Liver (tissue), 9 donors: ENCODE data around the gene GARIN5B. TPM values are rescaled to one million over a fixed set of nuclear protein-coding genes. Genes with fewer than 3 reads are reported as not detected.

ENCODE experiments used
- DNase-seq: peaks from one replicate; pipeline ENCODE4 v3.0.0-alpha.2; 2017; ENCODE audit warnings: low spot score
- H3K27ac ChIP-seq, 2 donors: one replicate each; pipeline ENCODE4 v1.7.0; 2013; ENCODE audit warnings: inconsistent platforms in 2 of 2, low read length in 2 of 2, control low read depth in 1 of 2, low read depth in 1 of 2, mild to moderate bottlenecking in 1 of 2
- H3K27me3 ChIP-seq, 4 donors: one replicate each; pipeline versions ENCODE4 v1.6.1 to v1.7.0; 2013; ENCODE audit warnings: low read length in 3 of 4, inconsistent platforms in 1 of 4, mild to moderate bottlenecking in 1 of 4, moderate library complexity in 1 of 4; ENCODE audit not compliant: control insufficient read depth in 4 of 4, insufficient read depth in 4 of 4
- H3K36me3 ChIP-seq, 4 donors: one replicate each; pipeline versions ENCODE4 v1.6.1 to v1.7.0; 2013; ENCODE audit warnings: low read length in 3 of 4, mild to moderate bottlenecking in 3 of 4, low read depth in 1 of 4, moderate library complexity in 1 of 4; ENCODE audit not compliant: control insufficient read depth in 4 of 4, insufficient read depth in 3 of 4
- H3K4me1 ChIP-seq, 4 donors: one replicate each; pipeline versions ENCODE4 v1.6.1 to v1.7.0; 2013; ENCODE audit warnings: low read length in 3 of 4, mild to moderate bottlenecking in 3 of 4, moderate library complexity in 1 of 4; ENCODE audit not compliant: control insufficient read depth in 4 of 4, insufficient read depth in 4 of 4
- H3K4me3 ChIP-seq, 3 donors: one replicate each; pipeline versions ENCODE4 v1.6.1 to v1.7.0; 2013; ENCODE audit warnings: low read length in 3 of 3, control low read depth in 1 of 3, low read depth in 1 of 3, mild to moderate bottlenecking in 1 of 3
- H3K9ac ChIP-seq, 2 donors: one replicate each; pipeline ENCODE4 v1.7.0; 2013; ENCODE audit warnings: low read length in 2 of 2, mild to moderate bottlenecking in 2 of 2, moderate library complexity in 2 of 2, control low read depth in 1 of 2, low read depth in 1 of 2
- H3K9me3 ChIP-seq, 4 donors: one replicate each; pipeline versions ENCODE4 v1.6.1 to v1.7.0; 2013; ENCODE audit warnings: low read length in 3 of 4; ENCODE audit not compliant: control insufficient read depth in 4 of 4
- EGR1 ChIP-seq, 2 donors: IDR thresholded peaks; 2 replicates each; pipeline ENCODE4 v1.6.1; 2016 to 2018; ENCODE audit warnings: antibody characterized with exemption in 2 of 2, low read depth in 2 of 2
- FOXA1 ChIP-seq: IDR thresholded peaks from 2 replicates; pipeline ENCODE4 v1.6.1; 2016; ENCODE audit warnings: antibody characterized with exemption
- FOXA2 ChIP-seq: IDR thresholded peaks from 2 replicates; pipeline ENCODE4 v1.6.1; 2016; ENCODE audit warnings: antibody characterized with exemption
- GABPA ChIP-seq, 2 donors: IDR thresholded peaks in 1 of 2; conservative IDR thresholded peaks in 1 of 2; 2 replicates each; pipeline ENCODE4 v1.6.1; 2016; ENCODE audit warnings: antibody characterized with exemption in 2 of 2, mild to moderate bottlenecking in 1 of 2, moderate library complexity in 1 of 2
- HNF4A ChIP-seq, 2 donors: conservative IDR thresholded peaks; 2 replicates each; pipeline ENCODE4 v1.6.1; 2016; ENCODE audit warnings: antibody characterized with exemption in 2 of 2, mild to moderate bottlenecking in 2 of 2
- HNF4G ChIP-seq: IDR thresholded peaks from 2 replicates; pipeline ENCODE4 v1.6.1; 2016; ENCODE audit warnings: antibody characterized with exemption
- JUND ChIP-seq, 2 donors: IDR thresholded peaks; 2 replicates each; pipeline ENCODE4 v1.6.1; 2016; ENCODE audit warnings: antibody characterized with exemption in 2 of 2
- NR2F2 ChIP-seq: IDR thresholded peaks from 2 replicates; pipeline ENCODE4 v1.6.1; 2016; ENCODE audit warnings: antibody characterized with exemption
- RAD21 ChIP-seq, 2 donors: IDR thresholded peaks; 2 replicates each; pipeline ENCODE4 v1.6.1; 2016; ENCODE audit warnings: antibody characterized with exemption in 2 of 2, mild to moderate bottlenecking in 2 of 2
- RXRA ChIP-seq, 2 donors: IDR thresholded peaks; 2 replicates each; pipeline ENCODE4 v1.6.1; 2017 to 2018; ENCODE audit warnings: antibody characterized with exemption in 2 of 2, mild to moderate bottlenecking in 1 of 2
- SP1 ChIP-seq: IDR thresholded peaks from 2 replicates; pipeline ENCODE4 v1.6.1; 2018; ENCODE audit warnings: antibody characterized with exemption, mild to moderate bottlenecking
- TAF1 ChIP-seq: conservative IDR thresholded peaks from 2 replicates; pipeline ENCODE4 v1.6.1; 2016; ENCODE audit warnings: antibody characterized with exemption, mild to moderate bottlenecking
- YY1 ChIP-seq: IDR thresholded peaks from 2 replicates; pipeline ENCODE4 v1.6.1; 2016; ENCODE audit warnings: antibody characterized with exemption, mild to moderate bottlenecking
- WGBS: extraction: QIAGEN DNeasy Blood & Tissue Kit; methylation state at CpG from one replicate; pipeline ENCODE4 v1.1.7; 2013; 5-methylcytosine and 5-hydroxymethylcytosine counted together
- polyA plus RNA-seq, 2 donors: library from polyadenylated mRNA; stranded (reverse) in 1 of 2; unstranded in 1 of 2; fragments of 200-250 nt in 1 of 2; fragments of >200 nt in 1 of 2; fragmentation: Nextera tagmentation in 1 of 2; extraction: Ambion mirVana in 1 of 2; gene quantifications; one replicate each; pipeline versions ENCODE4 v1.2.1 to v1.2.3, GENCODE V29; 2013 to 2015
- total RNA-seq, 2 donors: library from RNA; depleted of rRNA; stranded (reverse); fragments of >200 nt; gene quantifications; one replicate each; pipeline ENCODE4 v1.2.3, GENCODE V29; 2014
- TF ChIP-seq, protein P1 (sequence below): IDR thresholded peaks from 2 replicates; pipeline ENCODE4 v1.6.1; 2016; ENCODE audit warnings: antibody characterized with exemption
- TF ChIP-seq, protein P2 (sequence below): IDR thresholded peaks from 2 replicates; pipeline ENCODE4 v1.6.1; 2016; ENCODE audit warnings: antibody characterized with exemption
- TF ChIP-seq, protein P3 (sequence below): fragments of 150-350 bp; IDR thresholded peaks from 2 replicates; pipeline ENCODE4 v1.5.1; 2017; ENCODE audit warnings: improper control_type of control experiment, low read depth, low read length; ENCODE audit not compliant: missing input control
- TF ChIP-seq, protein P4 (sequence below): IDR thresholded peaks from 2 replicates; pipeline ENCODE4 v1.6.1; 2016; ENCODE audit warnings: antibody characterized with exemption, mild to moderate bottlenecking
- TF ChIP-seq, protein P5 (sequence below): IDR thresholded peaks from 2 replicates; pipeline ENCODE4 v1.6.1; 2016; ENCODE audit warnings: antibody characterized with exemption
- donor health status: healthy.
- donor health status: healthy.
- donor health status: healthy.
- donor health status: healthy.
- donor health status: healthy.

GARIN5B gene
- total and polyA plus RNA-seq, 4 donors: not detected

DNA sequence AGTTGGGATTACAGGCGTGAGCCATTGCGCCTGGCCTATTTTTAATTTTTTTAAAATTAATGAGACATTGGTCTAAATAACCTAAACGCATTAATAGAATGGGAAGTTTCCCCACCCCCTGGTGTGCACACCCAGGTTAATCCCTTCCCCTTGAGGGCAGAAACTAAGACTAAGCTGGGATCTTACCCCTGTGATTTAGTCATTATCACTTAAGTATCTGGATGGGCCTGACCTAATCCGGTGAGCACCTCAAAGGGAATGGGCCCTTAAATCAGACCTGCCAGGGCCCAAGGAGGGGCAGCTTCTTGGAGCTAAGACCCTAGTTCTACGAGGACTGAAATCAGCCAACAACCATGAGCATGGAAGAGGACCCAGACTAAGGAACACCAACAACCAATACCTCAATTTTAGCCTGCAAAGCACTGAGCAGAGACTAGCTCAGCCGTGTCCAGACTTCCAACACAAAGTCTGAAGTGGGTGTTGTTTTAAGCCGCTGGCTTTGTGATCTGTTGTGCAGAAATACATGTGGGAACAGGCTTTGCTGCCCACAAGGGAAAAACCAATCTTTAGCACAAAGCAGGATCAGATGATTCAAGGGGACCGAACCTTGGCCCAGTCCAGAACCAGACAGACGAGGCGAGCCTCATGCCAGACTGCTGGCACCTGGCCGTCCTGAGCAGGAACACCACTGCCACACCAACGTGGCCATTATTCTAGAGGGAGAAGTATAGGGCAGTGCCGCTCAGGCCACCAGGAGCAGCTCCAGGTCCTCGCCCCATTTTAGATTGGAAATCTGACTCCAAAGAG is 37.4 kb upstream of the GARIN5B start:
- H3K4me1 ChIP-seq: no peaks in the 10 kb centered on the region
- no peak overlapping the region for H3K4me3 ChIP-seq
- no peaks in the 10 kb centered on the region for H3K9me3 ChIP-seq
- TF ChIP-seq, protein P1, sequence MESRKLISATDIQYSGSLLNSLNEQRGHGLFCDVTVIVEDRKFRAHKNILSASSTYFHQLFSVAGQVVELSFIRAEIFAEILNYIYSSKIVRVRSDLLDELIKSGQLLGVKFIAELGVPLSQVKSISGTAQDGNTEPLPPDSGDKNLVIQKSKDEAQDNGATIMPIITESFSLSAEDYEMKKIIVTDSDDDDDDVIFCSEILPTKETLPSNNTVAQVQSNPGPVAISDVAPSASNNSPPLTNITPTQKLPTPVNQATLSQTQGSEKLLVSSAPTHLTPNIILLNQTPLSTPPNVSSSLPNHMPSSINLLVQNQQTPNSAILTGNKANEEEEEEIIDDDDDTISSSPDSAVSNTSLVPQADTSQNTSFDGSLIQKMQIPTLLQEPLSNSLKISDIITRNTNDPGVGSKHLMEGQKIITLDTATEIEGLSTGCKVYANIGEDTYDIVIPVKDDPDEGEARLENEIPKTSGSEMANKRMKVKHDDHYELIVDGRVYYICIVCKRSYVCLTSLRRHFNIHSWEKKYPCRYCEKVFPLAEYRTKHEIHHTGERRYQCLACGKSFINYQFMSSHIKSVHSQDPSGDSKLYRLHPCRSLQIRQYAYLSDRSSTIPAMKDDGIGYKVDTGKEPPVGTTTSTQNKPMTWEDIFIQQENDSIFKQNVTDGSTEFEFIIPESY: no peak
- no peak for TF ChIP-seq SP1
- TF ChIP-seq RXRA (IDR thresholded peaks at IDR 0.05): no peak
- no peak for TF ChIP-seq FOXA1
- no peak for TF ChIP-seq FOXA2
- no peak for TF ChIP-seq RAD21 (IDR thresholded peaks at IDR 0.05)
- TF ChIP-seq TAF1: no peak
- no peak for TF ChIP-seq HNF4A (conservative IDR thresholded peaks at IDR 0.05)
- no peak for TF ChIP-seq YY1
- TF ChIP-seq, protein P2, sequence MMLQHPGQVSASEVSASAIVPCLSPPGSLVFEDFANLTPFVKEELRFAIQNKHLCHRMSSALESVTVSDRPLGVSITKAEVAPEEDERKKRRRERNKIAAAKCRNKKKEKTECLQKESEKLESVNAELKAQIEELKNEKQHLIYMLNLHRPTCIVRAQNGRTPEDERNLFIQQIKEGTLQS: no peak
- TF ChIP-seq, protein P3, sequence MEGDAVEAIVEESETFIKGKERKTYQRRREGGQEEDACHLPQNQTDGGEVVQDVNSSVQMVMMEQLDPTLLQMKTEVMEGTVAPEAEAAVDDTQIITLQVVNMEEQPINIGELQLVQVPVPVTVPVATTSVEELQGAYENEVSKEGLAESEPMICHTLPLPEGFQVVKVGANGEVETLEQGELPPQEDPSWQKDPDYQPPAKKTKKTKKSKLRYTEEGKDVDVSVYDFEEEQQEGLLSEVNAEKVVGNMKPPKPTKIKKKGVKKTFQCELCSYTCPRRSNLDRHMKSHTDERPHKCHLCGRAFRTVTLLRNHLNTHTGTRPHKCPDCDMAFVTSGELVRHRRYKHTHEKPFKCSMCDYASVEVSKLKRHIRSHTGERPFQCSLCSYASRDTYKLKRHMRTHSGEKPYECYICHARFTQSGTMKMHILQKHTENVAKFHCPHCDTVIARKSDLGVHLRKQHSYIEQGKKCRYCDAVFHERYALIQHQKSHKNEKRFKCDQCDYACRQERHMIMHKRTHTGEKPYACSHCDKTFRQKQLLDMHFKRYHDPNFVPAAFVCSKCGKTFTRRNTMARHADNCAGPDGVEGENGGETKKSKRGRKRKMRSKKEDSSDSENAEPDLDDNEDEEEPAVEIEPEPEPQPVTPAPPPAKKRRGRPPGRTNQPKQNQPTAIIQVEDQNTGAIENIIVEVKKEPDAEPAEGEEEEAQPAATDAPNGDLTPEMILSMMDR: no peak
- TF ChIP-seq JUND (IDR thresholded peaks at IDR 0.05): no peak
- TF ChIP-seq GABPA (IDR thresholded peaks at IDR 0.05 in 1 of 2, conservative IDR thresholded peaks at IDR 0.05 in 1 of 2): no peak
- TF ChIP-seq NR2F2: no peak
- no peak for TF ChIP-seq EGR1 (IDR thresholded peaks at IDR 0.05; ENCODE audit: low read depth in 2 of 2)
- TF ChIP-seq, protein P4, sequence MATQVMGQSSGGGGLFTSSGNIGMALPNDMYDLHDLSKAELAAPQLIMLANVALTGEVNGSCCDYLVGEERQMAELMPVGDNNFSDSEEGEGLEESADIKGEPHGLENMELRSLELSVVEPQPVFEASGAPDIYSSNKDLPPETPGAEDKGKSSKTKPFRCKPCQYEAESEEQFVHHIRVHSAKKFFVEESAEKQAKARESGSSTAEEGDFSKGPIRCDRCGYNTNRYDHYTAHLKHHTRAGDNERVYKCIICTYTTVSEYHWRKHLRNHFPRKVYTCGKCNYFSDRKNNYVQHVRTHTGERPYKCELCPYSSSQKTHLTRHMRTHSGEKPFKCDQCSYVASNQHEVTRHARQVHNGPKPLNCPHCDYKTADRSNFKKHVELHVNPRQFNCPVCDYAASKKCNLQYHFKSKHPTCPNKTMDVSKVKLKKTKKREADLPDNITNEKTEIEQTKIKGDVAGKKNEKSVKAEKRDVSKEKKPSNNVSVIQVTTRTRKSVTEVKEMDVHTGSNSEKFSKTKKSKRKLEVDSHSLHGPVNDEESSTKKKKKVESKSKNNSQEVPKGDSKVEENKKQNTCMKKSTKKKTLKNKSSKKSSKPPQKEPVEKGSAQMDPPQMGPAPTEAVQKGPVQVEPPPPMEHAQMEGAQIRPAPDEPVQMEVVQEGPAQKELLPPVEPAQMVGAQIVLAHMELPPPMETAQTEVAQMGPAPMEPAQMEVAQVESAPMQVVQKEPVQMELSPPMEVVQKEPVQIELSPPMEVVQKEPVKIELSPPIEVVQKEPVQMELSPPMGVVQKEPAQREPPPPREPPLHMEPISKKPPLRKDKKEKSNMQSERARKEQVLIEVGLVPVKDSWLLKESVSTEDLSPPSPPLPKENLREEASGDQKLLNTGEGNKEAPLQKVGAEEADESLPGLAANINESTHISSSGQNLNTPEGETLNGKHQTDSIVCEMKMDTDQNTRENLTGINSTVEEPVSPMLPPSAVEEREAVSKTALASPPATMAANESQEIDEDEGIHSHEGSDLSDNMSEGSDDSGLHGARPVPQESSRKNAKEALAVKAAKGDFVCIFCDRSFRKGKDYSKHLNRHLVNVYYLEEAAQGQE: no peak
- no peak for TF ChIP-seq HNF4G
- TF ChIP-seq, protein P5, sequence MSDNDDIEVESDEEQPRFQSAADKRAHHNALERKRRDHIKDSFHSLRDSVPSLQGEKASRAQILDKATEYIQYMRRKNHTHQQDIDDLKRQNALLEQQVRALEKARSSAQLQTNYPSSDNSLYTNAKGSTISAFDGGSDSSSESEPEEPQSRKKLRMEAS: no peak
- no peak for DNase-seq
- H3K36me3 ChIP-seq: peaks cover 3 to 21% (median 8%) of the 10 kb centered on the region in 4 donors
- H3K27ac ChIP-seq: no peak overlapping the region
- WGBS: 95% methylated on average over 14 of the region's 14 CpGs
- H3K9ac ChIP-seq: no peak overlapping the region
- H3K27me3 ChIP-seq: no peaks in the 10 kb centered on the region
